GM12875 (cell line): Measurements from ENCODE around the gene FANK1.
"Not testable (repeated sequence)": the region's sequence is repeated elsewhere in the genome, so short reads cannot be mapped to it uniquely, and the experiment has no call there.

Experiments
- H3K4me3 ChIP-seq: one replicate; pipeline ENCODE4 v1.5.1; 2011; ENCODE audit warnings: low read depth, low read length, control low read depth
- TF ChIP-seq, protein P1 (sequence below): IDR thresholded peaks from 2 replicates; pipeline ENCODE4 v1.5.1; 2011; ENCODE audit warnings: low read depth, mild to moderate bottlenecking, control low read depth, inconsistent platforms, low read length, moderate library complexity, borderline replicate concordance; ENCODE audit not compliant: insufficient read depth

The FANK1 gene

DNA sequence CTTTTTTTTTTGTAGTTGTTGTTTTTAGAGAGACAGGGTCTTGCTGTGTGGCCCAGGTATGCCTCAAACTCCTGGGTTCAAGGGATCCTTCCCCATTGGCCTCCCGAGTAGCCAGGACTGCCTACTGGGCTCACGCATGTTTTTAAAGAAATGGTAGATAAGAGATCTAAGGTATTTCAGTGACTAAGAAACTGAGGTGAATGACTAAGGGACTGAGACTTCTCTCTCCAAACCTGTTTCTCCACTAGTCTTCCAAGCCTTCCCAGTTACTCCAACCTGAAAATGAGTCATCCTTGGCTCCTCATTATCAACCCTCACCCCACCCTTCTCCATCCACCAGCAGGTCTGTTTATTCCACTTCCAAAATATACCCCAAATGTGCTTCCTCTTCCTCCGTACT, 4.6 kb downstream of the FANK1 start:
- not testable (repeated sequence) for H3K4me3 ChIP-seq

DNA sequence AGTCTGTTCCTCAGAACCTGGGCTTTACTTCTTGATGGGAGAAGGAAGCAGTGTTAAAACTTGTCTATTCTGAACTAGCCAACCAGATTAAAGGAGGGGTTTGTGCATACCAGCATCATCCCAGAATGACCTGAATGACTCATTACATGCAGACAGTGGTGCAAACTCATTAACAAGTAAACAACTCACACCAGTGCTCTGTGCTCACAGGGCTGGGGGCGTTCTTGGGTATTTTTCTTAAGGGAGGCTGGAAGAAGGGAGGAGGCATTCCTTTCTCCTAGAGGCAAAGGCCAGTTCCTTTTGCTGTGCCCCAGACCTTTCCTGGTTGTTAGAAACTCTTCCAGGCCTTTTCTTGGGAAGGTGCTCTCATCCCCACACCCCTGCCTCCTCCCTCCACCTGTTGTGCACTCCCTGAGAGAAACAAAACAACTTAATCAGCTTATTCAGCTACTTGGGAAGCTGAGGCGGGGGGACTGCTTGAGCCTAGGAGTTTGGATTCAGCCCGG, 6.8 kb downstream of the FANK1 start:
- not testable (repeated sequence) for H3K4me3 ChIP-seq

DNA sequence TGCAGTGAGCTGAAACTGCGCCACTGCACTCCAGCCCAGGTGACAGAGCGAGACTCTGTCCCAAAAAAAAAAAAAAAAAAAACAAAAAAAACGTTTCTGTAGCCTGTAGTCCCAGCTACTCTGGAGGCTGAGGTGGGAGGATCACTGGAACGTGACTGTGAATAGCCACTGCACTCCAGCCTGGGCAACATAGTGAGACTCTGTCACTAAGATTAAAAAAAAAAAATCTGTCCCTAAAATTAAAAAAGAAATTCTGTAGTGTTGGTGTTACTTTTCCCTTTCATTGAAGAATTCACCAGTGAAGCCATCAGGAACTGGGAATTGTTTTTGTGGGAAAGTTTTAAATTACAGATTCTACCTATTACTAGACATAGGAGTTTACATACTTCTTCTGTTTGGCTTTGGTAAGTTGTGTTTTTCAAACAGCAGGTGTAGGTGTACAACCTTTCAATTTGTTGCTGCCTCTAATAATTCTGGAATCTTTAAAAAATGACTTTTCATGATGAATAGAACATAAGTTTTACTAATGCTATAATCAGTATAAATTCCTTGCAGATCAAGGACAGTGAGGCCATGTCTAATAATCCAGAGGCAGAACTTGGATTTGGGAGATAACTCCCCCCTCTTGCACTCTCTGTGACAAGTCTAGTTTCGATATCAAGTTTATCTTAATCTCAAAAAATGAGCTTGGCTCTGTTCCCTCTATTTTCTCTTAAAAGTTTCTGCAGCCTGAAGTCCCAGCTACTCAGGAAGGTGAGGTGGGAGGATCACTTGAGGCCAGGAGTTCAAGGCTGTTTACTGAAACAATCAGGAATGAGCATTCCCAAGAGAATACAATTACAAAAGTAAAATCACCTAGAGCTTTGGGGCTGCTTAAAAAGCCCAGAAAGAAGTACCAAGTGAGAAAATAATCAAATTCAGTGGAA, 9.0 kb downstream of the FANK1 start:
- H3K4me3 ChIP-seq: not testable (repeated sequence)

DNA sequence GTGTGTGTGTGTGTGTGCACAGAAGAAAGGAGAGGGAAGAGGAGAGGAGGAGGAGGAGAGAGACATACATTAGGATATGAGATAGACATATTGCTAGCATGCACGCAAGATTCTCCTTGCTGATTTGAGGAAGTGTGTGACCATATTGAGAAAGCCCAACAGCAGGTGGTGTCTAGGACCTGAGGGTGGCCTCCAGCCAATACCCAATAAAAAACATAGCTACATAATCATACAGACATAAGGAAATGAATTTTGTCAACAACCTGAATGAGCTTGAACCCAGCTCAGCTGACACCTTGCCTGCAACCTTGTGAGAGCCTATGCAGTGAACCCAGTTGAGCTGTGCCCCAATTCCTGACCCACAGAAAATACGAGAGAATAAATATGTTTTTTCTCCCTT, 11.2 kb downstream of the FANK1 start:
- not testable (repeated sequence) for H3K4me3 ChIP-seq

DNA sequence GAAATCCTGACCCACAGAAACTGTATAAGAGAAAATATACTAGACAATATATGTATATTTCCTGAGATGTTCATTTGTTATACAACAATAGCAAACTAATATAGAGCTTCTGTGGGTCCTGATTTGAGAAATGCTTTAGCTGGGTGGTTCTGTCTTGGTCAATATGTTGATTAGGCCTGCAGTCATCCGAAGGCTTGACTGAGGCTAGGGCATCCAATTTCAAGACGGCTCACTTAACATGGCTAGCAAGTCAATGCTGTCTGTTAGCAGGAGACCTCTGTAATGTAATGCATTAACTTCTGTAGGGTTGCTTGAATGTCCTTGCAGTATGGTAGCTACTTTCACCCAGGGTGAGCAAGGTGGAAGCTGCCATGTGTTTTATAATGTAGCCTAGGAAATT, 12.4 kb downstream of the FANK1 start:
- H3K4me3 ChIP-seq: not testable (repeated sequence)

DNA sequence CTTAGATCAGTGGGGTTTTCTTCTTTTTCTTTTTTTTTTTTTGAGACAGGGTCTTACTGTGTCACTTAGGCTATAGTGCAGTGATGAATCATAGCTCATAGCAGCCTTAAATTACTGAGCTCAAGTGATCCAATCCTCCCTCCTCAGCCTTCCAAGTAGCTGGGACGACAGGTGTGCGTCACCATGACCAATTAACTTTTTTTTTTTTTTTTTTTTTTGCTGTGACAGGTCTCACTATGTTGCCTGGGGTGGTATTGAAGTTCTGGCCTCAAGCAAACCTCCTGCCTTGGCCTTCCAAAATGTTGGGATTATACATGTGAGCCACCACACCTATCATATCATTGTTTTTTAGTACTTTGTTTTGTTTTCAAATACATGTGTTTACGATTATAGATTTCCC, 13.1 kb downstream of the FANK1 start:
- H3K4me3 ChIP-seq: not testable (repeated sequence)

DNA sequence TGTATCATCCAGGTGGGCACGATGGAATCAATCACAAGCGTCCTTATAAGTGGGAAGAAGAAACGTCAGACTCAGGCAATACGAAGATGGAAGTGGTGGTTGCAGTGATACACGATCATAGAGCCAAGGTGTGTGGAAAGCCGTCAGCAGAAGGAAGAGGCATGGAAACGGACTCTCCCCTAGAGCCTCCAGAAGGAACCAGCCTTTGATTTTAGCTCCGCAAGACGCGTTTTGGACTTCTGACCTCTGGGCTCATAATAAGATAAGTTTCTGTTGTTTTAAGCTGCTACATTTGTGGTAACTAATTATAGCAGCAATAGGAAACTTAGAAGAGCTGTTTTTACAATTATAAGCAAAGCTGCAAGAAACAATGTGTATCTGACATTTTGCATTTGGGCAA, 14.8 kb downstream of the FANK1 start:
- TF ChIP-seq, protein P1, sequence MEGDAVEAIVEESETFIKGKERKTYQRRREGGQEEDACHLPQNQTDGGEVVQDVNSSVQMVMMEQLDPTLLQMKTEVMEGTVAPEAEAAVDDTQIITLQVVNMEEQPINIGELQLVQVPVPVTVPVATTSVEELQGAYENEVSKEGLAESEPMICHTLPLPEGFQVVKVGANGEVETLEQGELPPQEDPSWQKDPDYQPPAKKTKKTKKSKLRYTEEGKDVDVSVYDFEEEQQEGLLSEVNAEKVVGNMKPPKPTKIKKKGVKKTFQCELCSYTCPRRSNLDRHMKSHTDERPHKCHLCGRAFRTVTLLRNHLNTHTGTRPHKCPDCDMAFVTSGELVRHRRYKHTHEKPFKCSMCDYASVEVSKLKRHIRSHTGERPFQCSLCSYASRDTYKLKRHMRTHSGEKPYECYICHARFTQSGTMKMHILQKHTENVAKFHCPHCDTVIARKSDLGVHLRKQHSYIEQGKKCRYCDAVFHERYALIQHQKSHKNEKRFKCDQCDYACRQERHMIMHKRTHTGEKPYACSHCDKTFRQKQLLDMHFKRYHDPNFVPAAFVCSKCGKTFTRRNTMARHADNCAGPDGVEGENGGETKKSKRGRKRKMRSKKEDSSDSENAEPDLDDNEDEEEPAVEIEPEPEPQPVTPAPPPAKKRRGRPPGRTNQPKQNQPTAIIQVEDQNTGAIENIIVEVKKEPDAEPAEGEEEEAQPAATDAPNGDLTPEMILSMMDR: no peak
- H3K4me3 ChIP-seq: no peak overlapping the region

DNA sequence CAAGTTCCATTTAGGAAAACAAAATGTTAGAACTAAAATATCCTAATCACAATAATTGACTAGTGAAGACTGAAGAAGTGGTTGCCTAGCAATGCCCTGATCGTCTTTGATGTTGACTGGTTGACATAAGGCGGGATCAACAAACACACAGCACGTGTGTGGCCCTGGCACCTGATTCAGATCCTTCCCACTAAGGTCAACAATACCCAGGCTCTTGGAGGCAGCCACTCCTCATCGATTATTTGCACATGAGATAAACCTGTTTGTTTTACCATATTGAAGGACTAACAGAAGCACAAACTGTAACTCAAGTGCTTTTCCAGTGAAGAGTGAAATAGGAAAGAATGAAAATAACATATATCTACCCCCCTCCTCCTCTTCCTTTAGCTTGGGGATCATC, 15.6 kb downstream of the FANK1 start:
- H3K4me3 ChIP-seq: no peak overlapping the region
- TF ChIP-seq, protein P1: no peak

DNA sequence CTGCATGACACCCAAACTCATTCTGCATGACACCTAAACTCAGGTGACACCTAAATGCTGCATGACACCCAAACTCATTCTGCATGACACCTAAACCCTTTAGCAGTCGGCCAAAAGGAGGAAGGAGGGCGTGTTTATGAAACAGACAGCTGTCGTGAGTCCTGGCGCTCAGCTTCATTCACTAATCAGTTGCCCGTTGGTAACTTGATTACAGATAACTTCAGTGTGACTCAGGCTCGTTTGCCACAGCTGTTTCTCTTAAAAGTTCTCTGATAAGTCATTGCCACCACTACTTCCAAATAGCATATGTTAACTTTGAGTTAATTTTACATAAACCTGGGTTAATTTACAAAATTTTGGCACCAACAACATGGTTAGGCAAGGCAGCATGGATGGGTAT, 16.9 kb downstream of the FANK1 start:
- not testable (repeated sequence) for H3K4me3 ChIP-seq

DNA sequence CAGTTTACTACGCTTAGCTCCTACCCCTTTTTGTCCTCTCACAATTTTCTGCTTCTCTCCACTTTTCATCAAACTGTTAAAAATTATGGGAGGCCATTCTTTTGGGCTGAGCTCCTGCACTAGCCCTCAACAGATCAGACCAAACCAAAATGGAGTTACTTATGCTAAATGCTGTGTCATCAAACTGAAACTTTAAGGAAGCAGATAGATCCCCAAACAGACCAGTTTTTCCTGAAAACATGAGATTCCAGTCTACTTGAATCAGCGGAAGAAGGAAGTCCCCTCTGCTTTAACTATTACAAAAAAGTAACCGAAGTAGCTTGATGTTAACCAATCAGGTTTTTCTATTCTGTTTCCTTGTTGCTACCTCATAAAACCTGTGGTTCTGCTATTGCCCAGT, 20.6 kb downstream of the FANK1 start:
- TF ChIP-seq, protein P1: no peak
- no peak overlapping the region for H3K4me3 ChIP-seq

DNA sequence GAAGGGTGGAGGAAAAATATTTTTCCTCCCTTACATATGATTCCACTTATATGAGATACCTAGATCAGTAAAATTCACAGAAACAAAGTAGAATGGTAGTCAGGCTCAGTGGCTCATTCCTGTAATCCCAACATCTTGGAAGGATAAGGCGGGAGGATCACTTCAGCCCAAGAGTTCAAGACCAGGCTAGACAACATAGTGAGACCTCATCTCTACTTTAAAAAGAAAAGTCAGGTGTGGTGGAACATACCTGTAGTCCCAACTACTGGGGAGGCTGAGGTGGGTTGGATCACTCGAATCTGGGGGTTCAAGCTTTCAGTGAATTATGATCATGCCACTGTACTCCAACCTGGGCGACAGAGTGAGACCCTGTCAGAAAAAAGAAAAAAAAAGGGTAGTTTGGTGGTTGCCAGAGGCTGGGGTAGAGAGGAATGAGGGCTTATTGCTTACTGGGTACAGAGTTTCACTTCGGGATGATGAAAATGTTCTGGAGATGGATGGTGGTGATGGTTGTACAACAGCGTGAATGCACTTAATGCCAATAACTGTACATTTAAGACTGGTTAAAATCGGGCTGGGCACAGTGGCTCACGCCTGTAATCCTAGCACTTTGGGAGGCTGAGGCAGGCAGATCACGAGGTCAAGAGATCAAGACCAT, 21.5 kb downstream of the FANK1 start:
- H3K4me3 ChIP-seq: not testable (repeated sequence)

DNA sequence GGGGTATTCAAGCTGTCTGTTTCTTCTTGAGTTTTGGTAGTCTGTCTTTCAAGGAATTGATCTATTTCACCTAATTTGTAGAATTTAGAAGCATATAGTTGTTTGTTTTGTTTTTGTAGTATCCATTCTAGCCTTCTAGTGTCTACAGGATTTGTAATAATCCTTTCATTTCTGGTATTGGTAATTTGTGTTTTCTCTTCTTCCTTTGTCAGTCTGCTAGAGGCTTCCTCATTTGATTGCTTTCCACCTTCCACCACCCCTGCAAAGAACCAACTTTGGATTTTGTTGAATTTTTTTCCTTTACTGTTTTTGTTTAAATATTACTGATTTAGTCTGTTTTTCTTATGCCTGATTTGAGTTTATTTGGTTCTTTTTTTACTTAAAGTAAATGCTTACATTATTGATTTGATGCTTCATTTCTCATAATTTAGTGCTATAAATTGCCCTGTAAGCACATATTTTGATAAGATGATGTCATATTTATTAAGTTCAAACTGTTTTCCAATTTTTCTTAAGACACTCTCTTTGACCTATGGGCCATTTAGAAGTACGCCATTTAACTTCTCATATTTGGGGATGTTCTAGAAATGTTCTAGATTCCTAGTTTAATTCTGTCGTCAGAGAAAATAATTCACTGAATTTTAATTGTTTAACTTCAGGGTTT, 25.4 kb downstream of the FANK1 start:
- H3K4me3 ChIP-seq: not testable (repeated sequence)
